Stimulated activated CD4-positive, alpha-beta T cell treated with anti-CD3 and anti-CD28 coated beads, Interleukin-12 subunit alpha, Interleukin-12 subunit beta, amount 100 ng/mL, for 4 hours (primary cell): ENCODE measurements around the gene AMN.

Experiments
- DNase-seq: peaks from one replicate; pipeline ENCODE4 v3.0.0-alpha.2; 2020

The AMN gene

GRCh38 chr14:102899516-102899900 lies 23.0 kb upstream of the AMN start:
- DNase-seq, result no peak

DNA sequence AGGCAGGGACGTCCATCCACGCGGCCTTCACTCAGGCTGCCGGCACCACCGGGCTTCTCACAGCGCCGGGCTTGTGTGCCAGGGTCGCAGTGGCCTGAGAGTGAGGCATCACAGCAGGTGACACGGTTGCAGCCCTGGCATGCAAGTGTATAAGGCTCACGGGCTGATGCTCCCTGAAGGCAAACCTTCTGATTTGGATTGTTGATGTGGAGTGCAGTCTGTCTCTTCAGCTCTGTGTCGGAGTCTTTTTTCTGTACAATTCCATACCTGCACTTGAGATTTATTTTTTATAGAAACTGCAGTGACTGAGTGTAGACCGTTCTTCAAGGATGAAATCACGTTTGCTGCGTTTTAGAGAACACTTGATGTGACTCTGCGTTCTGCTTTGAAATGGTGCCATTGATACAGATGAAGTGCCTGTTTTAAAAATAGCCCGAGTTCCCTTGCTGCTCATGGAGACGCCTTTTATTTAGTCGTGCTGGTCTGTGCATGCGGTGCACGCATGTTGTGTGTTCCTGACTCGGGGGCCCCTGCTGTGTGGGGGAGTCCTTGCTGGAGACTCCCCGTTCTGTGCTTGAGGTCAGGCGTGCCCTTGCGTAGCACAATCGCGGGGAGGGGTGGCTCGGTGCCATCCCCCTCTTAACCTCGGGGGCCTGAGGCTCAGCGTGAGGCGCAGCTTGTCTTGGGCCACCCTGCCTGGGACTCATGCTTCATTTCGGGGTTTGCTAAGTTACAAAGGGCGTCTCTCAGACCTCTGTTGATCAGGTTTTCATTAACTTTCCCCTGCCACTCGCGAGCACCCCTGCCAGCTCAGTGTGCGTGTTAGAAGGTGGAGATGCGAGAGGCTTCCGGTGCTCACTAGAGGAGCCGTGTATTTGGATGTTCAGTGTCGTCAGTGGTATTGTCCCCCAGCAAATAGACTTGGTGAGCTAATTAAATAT lies 21.6 kb upstream of the AMN start:
- no peak for DNase-seq

DNA sequence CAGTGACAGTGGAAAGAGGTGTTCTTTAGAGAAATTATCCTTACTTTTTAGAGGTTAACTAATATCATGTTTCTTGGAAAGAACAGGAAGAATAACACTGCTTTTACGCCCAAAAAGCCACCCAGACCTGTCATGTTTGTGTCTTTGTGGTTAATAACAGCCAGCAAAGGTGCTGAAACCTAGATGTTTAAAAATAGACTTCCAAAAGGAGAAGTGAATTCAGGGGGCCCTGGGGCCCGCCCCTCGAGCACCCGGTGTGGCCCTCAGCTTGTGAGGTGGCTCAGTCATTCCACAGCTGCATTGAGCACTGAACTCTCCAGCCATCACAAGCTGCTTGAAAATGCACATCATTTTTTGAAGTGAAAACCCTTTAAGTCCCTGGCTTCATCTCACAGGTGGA lies 20.8 kb upstream of the AMN start:
- no peak for DNase-seq

DNA sequence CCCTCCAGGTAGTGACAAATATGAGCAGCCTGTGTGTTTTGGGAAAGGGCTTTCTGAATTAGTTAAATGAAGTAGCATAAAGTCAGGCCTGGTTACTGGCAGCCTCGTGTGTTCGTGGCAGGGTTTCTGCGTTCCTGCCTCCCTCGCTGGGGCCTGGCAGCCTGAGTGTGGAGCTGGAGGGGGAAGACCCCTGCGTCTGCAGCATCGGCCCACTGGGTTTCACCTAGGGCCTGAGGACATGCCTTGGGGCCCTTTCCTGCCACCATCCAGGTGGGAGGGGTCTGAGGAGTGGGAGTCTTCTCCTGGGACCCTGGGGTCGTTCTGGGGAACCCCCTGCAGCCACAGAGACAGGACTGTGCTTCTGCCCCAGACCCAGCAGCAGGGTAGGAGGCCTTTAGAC lies 20.4 kb upstream of the AMN start:
- DNase-seq, result no peak

- no peak for DNase-seq
These were observed 19.8 kb upstream of the AMN start for GRCh38 chr14:102902523-102903247.

DNA sequence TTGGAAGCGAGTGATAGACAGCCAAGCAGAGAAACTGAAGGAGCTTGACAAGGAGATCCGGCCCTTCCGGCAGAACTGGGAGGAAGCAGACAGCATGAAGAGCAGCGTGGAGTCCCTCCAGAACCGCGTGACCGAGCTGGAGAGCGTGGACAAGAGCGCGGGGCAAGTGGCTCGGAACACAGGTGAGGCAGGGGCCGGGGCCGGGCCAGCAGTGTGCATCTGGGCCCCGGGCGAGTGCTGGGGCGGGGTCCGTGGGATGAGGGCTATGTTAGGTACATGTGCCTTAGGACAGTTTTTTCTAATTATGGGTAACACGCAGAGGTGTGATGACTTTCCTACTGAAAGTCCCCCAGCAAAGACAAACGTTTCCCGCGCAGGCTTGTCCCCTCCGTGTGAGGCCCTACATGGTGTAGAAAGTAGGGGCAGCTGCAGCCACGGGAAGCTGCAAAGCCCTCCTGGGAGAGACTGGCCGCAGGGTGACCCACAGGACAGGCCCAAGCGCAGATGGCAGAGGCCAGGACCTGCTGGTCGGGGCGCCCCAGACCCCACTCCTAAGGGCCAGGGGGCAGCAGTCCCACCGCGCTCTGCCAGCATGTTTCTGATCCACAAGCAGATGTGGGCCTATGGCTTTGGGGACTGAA lies 19.1 kb upstream of the AMN start:
- DNase-seq, result no peak

GRCh38 chr14:102903889-102904512 lies 18.5 kb upstream of the AMN start:
- DNase-seq, result no peak

- no peak for DNase-seq
These were observed 17.1 kb upstream of the AMN start for GRCh38 chr14:102905116-102906108.

DNA sequence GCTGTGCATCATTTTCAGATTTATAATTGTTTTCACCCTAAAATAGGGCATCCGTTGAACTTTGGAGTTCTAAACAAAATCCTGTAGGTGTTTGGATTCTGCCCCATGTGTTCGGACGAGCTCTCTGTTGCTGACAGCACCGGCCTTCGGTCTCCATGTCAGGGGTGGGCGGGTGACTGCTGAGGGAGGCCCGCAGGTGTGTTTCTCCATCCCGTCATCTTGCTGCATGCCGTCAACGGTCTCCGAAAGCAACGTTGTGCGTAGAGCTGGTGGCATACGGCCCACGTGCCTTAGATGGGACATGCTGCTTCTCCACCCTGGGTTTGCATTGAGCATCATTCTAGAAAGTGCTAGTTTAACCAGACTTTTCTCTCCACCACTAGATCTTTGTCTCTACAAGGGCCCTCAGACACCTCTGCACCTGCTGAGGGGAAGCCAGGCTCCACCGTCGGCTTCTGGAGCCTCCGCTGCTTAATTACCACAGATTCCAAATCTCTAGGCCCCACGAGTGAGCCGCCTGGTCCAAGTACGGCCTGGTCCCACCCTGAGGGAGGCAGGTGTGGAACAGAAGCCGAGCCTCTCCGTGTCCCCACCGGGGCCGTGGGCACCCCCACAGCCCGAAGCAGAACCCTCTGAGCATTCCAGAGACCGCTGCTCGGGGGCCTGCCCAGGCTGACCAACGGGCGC lies 15.7 kb upstream of the AMN start:
- no peak for DNase-seq

DNA sequence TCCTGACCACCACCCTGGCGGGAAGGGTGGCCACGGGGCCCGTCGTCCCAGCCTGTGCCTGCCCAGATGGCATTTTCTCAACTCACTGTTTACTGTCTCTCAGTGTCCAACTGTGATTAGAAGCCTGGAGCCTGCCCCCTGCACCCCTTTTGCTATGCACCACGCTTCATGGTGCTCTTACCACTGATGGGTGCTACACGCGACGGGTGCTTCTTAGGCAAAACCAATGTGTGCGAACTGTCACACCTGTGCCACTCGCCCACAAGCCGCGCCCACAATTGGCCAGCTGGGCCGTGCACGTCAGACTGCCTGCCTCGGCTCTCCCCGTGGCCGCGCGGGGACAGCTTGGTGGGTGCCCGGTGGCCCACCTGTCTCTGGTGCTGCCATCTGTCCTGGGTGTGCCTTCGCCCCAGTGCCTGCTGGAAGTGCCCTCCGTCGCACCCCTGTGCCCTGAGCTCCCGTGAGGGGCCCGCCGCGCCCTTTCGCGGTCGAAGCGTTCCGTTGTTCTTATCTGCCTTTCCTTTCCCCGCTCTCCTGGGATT lies 15.1 kb upstream of the AMN start:
- DNase-seq, result no peak

GRCh38 chr14:102907980-102908730 lies 14.3 kb upstream of the AMN start:
- DNase-seq, result no peak

GRCh38 chr14:102908766-102909455 lies 13.6 kb upstream of the AMN start:
- no peak for DNase-seq

- DNase-seq, result no peak
These were observed 13.0 kb upstream of the AMN start for GRCh38 chr14:102909462-102909861.

DNA sequence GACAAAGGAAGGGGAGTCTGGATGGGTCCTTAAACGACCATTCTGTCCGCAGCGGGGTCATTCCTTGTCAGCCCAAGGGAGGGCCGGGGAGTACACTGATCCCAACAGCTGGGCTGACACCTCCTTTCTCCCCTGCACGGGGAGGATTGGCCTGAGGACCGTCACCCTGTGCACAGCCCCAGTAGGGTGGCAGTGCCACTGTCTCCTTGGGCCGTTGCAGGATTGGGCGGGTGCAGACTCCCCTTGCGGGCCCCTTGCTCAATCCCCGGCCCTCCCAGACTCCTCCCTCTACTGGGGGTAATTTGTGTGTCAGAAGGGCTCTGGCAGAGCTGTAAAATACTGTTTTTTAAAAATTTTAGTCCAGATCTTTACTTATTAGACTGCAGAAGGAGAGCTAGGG lies 12.6 kb upstream of the AMN start:
- no peak for DNase-seq

- no peak for DNase-seq
These were observed 12.0 kb upstream of the AMN start for GRCh38 chr14:102910442-102910841.

DNA sequence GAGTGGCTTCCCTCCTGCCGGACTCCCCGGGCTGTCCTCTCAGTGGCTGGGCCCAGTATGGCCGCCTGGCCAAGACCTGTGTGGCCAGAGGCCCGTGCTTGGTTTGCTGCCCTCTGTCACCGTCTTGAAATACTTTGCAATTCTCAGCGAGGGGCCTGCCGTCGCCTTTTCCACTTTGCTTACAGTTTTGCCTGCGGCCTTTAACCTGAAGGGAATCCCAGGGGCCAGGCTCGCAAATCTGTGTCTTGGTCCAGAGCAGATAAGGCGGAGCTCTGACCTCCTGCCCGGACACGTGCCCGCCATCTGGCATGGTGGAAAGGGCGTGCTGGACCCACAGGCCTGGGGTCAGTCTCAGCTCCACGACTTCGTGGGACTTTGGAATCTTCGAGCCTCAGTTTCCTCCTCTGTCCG lies 10.9 kb upstream of the AMN start:
- no peak for DNase-seq

- DNase-seq, result no peak
These were observed 10.3 kb upstream of the AMN start for GRCh38 chr14:102911991-102912761.

- DNase-seq, result no peak
These were observed 8.9 kb upstream of the AMN start for GRCh38 chr14:102913341-102914211.
